Measurements from ENCODE around the gene ST3GAL4. TPM values are rescaled to one million over a fixed set of nuclear protein-coding genes. Genes with fewer than 3 reads are reported as not detected.
A peak's percentile ranks its signal among the peaks of the same experiment; 100 is the strongest.
"Not testable (repeated sequence)": the region's sequence is repeated elsewhere in the genome, so short reads cannot be mapped to it uniquely, and the experiment has no call there.

Gene ST3GAL4
- total RNA-seq, 2 experiments from 2014 or later: 14.3 to 18.8 TPM

- H3K4me2 ChIP-seq (ENCODE audit: low read length); H2AFZ ChIP-seq (ENCODE audit: low read length); BruUV-seq (replicated peaks); DNase-seq (ENCODE audit: low spot score); H3K79me2 ChIP-seq (ENCODE audit: insufficient read depth, low read depth, low read length); H3K4me3 ChIP-seq (ENCODE audit: low read depth, low read length, poor library complexity, severe bottlenecking); H3K27ac ChIP-seq (ENCODE audit: low read depth, low read length, poor library complexity, severe bottlenecking); H3K9me2 ChIP-seq (ENCODE audit: insufficient read depth, low read length); H3K36me3 ChIP-seq (ENCODE audit: insufficient read depth, low read length); CTCF ChIA-PET (ENCODE audit: unreplicated experiment); H4K20me1 ChIP-seq (ENCODE audit: insufficient read depth, low read length); POLR2A ChIA-PET; intact Hi-C loops (cut with micrococcal nuclease; ENCODE audit: unreplicated experiment); H3K9me3 ChIP-seq (ENCODE audit: low read length): not testable (repeated sequence)
- peaks cover 27% of the 10 kb centered on the region for H3K4me1 ChIP-seq (ENCODE audit: insufficient read depth, low read length, poor library complexity, severe bottlenecking)
Observed at GRCh38 chr11:126365508-126365907, 10.0 kb downstream of the ST3GAL4 start.

DNA sequence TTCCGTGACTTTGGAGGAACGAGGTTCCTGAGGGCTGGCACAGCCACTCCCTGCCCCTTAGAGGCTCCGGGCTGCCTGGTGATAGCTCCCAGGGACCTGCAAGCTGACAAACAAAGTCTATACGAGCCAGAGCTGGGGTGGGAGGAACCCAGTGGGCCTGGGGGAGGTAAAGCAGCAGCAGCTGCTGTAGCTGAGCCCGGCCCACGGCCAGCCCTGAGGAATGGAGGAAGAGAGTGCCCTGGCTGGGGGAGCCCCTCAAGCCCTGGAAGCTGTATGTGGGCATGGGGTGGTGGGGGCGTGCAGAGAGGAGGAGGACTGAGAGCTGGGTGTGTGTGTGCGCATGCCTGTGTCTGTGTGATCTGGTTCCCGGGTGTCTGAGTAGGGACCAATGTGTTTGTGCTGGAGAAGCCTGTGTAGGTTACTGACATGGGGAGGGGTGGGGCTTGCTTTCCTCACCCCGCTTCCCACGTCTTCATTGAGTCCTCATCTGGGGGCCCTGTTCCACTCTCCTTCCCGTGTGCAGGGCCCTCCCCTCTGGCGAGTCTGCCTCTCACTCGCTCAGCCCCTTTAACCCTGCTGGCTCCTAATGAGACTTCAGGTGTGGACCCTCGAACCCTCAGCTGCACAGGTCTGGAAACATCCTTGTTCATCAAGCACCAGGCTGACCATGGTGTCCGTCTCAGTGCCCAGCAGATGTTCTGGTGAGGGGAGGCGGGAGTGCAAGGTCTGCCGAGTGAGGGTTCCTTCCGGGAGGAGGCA lies 10.8 kb downstream of the ST3GAL4 start:
- no TSS peak for BruUV-seq (replicated peaks)
- no peak for DNase-seq (ENCODE audit: low spot score)
- Histone ChIP-seq H3K9me3 (ENCODE audit: low read length) (no peaks in the 10 kb centered on the region), H3K4me1 (ENCODE audit: insufficient read depth, low read length, poor library complexity, severe bottlenecking) (peaks cover 28% of the 10 kb centered on the region), H4K20me1 (ENCODE audit: insufficient read depth, low read length) (no peaks in the 10 kb centered on the region), H2AFZ (ENCODE audit: low read length) (no peak overlapping the region), H3K36me3 (ENCODE audit: insufficient read depth, low read length) (no peaks in the 10 kb centered on the region), H3K4me3 (ENCODE audit: low read depth, low read length, poor library complexity, severe bottlenecking) (no peak overlapping the region), H3K9me2 (ENCODE audit: insufficient read depth, low read length) (no peaks in the 10 kb centered on the region), H3K27ac (ENCODE audit: low read depth, low read length, poor library complexity, severe bottlenecking) (no peak overlapping the region), H3K4me2 (ENCODE audit: low read length) (no peak overlapping the region), H3K79me2 (ENCODE audit: insufficient read depth, low read depth, low read length) (no peaks in the 10 kb centered on the region)
- intact Hi-C loops (cut with micrococcal nuclease; ENCODE audit: unreplicated experiment): no loop called here
- TF ChIP-seq, protein P1, sequence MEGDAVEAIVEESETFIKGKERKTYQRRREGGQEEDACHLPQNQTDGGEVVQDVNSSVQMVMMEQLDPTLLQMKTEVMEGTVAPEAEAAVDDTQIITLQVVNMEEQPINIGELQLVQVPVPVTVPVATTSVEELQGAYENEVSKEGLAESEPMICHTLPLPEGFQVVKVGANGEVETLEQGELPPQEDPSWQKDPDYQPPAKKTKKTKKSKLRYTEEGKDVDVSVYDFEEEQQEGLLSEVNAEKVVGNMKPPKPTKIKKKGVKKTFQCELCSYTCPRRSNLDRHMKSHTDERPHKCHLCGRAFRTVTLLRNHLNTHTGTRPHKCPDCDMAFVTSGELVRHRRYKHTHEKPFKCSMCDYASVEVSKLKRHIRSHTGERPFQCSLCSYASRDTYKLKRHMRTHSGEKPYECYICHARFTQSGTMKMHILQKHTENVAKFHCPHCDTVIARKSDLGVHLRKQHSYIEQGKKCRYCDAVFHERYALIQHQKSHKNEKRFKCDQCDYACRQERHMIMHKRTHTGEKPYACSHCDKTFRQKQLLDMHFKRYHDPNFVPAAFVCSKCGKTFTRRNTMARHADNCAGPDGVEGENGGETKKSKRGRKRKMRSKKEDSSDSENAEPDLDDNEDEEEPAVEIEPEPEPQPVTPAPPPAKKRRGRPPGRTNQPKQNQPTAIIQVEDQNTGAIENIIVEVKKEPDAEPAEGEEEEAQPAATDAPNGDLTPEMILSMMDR (conservative IDR thresholded peaks at IDR 0.05; ENCODE audit: low read length): no peak
- TF ChIP-seq EZH2phosphoT487 (IDR thresholded peaks at IDR 0.05; ENCODE audit: borderline replicate concordance, low read depth, low read length): no peak
- CTCF ChIA-PET (ENCODE audit: unreplicated experiment): no interaction called here
- POLR2A ChIA-PET: no interaction called here

DNA sequence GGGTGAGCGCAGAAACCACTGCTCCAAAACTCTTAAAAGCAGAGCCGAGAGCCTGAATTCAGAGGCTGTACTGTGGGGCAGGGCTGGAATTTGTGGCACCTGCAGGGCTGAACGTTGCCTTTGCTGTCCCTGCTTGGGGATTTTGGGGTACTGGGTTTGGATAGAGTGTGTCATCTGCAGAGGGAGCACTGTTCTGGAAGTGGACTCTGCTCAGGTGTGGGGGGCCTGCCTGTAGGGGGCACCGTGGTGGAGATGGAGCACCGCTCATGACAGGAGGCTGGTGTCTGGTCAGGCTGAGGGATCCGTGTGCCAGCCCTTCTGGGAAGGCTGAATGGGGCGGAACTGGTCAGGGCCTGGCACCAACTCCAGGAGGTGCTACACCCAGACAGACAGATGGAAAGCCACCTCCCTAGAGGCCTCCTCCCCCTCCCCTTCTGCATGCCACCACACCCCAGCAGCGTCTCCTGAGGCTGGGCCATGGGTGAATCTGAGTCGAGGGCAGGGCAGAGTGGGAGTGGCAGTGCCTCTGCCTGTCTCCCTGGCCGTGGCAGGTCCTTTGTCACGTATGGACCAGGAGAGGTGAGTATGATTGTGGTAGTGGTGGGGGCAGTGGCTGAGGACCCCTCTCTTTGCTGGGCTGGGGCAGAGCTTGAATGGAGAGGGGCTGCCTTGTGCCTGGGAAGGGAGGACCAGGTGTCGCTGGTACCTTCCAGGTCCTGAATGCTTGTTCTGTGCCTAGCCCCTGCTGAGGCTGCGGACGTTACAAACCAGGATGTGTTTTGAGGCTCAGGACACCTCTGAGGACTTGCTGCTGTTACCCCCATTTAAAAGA lies 11.6 kb downstream of the ST3GAL4 start:
- H3K36me3 ChIP-seq (ENCODE audit: insufficient read depth, low read length); H3K4me2 ChIP-seq (ENCODE audit: low read length); H3K9me2 ChIP-seq (ENCODE audit: insufficient read depth, low read length); CTCF ChIA-PET (ENCODE audit: unreplicated experiment); DNase-seq (ENCODE audit: low spot score); H4K20me1 ChIP-seq (ENCODE audit: insufficient read depth, low read length); H2AFZ ChIP-seq (ENCODE audit: low read length); H3K79me2 ChIP-seq (ENCODE audit: insufficient read depth, low read depth, low read length); H3K27ac ChIP-seq (ENCODE audit: low read depth, low read length, poor library complexity, severe bottlenecking); BruUV-seq (replicated peaks); H3K9me3 ChIP-seq (ENCODE audit: low read length); H3K4me3 ChIP-seq (ENCODE audit: low read depth, low read length, poor library complexity, severe bottlenecking); intact Hi-C loops (cut with micrococcal nuclease; ENCODE audit: unreplicated experiment): not testable (repeated sequence)
- H3K4me1 ChIP-seq (ENCODE audit: insufficient read depth, low read length, poor library complexity, severe bottlenecking): peaks cover 28% of the 10 kb centered on the region
- TF ChIP-seq, protein P1 (conservative IDR thresholded peaks at IDR 0.05; ENCODE audit: low read length): peak; percentile 58; the same call in 1 of the 2 replicates
- POLR2A ChIA-PET: interaction anchor here (0.7 kb wide), 1 partner anchor 126 kb away, joined by 3 read pairs; no protein-coding TSS in a partner anchor

DNA sequence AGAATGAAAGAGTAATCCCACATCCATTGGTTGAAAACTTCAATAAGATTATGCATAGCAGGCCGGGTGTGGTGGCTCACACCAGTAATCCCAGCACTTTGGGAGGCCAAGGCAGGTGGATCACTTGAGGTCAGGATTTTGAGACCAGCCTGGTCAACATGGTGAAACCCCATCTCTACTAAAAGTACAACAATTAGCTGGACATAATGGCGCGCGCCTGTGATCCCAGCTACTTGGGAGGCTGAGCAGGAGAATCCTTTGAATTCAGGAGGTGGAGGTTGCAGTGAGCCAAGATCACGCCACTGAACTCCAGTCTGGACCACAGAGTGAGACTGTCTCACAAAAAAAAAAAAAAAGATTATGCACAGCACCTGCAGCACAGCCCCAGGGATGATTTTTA lies 12.3 kb downstream of the ST3GAL4 start:
- CTCF ChIA-PET (ENCODE audit: unreplicated experiment); H3K9me3 ChIP-seq (ENCODE audit: low read length); H3K79me2 ChIP-seq (ENCODE audit: insufficient read depth, low read depth, low read length); intact Hi-C loops (cut with micrococcal nuclease; ENCODE audit: unreplicated experiment); H3K36me3 ChIP-seq (ENCODE audit: insufficient read depth, low read length); H2AFZ ChIP-seq (ENCODE audit: low read length); H3K4me3 ChIP-seq (ENCODE audit: low read depth, low read length, poor library complexity, severe bottlenecking); H3K27ac ChIP-seq (ENCODE audit: low read depth, low read length, poor library complexity, severe bottlenecking); BruUV-seq (replicated peaks); H3K4me2 ChIP-seq (ENCODE audit: low read length); DNase-seq (ENCODE audit: low spot score); H3K9me2 ChIP-seq (ENCODE audit: insufficient read depth, low read length); H4K20me1 ChIP-seq (ENCODE audit: insufficient read depth, low read length): not testable (repeated sequence)
- H3K4me1 ChIP-seq (ENCODE audit: insufficient read depth, low read length, poor library complexity, severe bottlenecking): peaks cover 28% of the 10 kb centered on the region
- POLR2A ChIA-PET: interaction anchor here (0.7 kb wide), 1 partner anchor 127 kb away, joined by 3 read pairs; no protein-coding TSS in a partner anchor

All from OCI-LY7 (cell line).